NCI-H2107 treated with DMSO at 0.1 percent for 48 hours (cell line): ENCODE measurements around the gene ZNRF1.

ENCODE experiments used
- DNase-seq: peaks from one replicate; lab custom pipeline; 2025; ENCODE audit not compliant: unreplicated experiment; lab: John Stamatoyannopoulos, UW

The ZNRF1 gene

DNA sequence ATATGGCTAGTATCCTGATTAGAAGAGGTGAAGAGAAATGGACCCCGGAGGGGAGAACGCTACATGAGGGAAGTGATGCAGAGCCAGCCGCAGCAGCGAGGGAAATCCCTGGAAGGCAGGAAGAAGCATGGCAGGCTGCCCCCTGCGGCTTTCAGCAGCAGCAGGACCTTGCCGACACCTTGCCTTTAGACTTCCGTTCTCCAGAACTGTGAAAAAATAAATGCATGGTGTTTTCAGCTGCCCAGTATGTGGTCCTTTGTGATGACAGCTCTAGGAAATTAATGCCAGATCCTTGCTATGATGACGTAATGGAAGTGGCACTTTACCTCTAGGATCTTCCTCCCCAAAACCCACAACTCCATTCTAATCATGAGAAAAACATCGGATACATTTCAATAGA, 139.8 kb downstream of the ZNRF1 start:
- peak; percentile 47 for DNase-seq

DNA sequence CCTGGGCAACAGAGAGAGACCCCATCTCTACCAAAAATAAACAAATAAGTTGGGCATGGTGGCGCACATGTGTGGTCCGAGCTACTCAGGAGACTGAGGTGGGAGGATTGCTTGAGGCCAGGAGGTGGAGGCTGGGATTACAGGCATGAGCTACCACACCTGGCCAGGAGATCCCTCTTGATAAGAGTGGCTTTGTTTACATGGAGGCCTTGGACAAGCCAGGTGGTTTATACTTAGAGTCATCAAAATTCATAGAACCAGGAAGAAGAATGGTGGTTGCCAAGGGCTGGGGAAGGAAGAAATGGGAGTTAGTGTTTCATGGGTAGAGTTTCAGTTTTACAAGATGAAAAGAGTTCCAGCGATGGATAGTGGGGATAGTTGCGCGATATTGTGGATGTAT, 140.7 kb downstream of the ZNRF1 start:
- no peak for DNase-seq

DNA sequence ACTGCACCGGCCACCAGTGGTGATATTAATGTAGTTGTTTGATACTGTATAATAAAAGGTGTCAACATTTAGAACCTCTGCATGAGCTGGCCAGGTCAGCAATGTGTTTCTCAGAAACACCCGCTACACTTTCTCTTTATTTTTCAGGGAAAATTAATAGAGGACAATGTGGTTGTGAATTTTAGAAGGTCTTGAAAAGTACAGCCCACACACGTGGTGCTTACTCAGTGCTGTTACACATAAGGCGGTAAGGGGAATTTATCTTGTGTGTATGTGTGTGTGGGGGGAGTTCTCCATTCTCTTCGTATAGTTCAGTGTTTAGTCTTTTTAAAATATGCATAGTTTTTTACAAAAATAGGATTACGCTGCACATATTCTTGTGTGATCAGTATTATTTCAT, 145.1 kb downstream of the ZNRF1 start:
- no peak for DNase-seq

DNA sequence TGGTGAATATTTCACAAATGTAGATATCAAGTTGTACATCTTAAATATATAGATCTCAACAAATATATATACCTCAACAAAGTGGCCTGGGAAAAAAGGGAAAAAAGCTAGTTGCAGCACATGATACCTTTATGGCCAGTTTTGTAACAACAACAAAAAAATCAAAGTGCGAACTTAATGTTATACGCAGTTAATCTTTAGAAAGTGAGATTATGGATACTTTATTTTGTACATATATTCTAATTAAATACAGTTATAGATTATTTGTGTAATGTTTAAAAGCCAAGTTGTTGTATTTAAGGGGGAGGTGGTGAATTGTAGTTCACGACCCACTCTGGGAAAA, 149.1 kb downstream of the ZNRF1 start:
- DNase-seq: no peak

DNA sequence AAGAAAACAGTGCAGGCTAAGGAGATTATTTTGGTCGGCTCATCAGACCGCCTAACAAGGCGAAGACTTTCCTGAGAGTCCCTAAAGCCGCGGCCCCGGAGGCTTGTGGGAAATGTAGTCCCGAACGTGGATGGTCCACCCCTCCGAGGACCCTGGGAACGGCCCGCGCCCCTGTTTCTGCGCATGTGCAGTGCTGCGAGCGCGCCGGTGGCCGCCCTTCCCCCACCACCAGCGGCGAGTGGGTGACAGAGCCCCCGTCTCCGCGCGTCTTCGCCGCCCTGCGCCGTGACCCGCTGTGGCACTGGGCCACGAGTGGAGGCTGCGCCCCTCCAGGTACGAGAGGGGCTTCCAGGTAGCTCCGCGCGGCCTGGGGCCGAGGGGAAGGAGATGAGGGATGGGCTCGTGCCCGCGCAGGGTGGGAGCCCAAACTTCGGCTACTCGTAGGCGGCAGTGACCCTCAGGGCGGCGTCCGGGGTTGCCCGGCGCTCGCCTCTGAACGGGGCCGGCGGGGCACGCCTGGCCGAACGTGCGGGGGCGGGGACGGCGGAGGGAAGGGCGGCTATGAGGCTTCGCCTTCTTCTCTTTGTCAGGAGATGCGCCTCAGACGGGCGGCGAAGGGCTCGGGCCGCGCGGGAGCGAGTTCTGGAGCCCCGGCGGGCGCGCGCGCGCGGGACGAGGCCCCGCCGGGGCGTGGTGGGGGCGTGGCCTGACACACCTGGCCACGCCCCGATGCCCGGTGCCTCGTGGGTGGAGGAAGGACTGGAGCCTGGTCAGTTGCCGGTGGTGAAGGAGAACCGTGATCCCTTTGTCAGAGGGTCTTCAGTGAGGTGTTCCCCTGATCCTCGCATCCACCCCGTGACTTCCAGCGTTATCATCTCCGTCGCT, 149.7 kb downstream of the ZNRF1 start, which contains the start of gene ZFP1:
Gene ZFP1 (plus strand): TSS at position 214 of the 885 bp plus-strand sequence. CDS start 4,428 bp downstream, outside the sequence.
- peak; percentile 82 for DNase-seq

DNA sequence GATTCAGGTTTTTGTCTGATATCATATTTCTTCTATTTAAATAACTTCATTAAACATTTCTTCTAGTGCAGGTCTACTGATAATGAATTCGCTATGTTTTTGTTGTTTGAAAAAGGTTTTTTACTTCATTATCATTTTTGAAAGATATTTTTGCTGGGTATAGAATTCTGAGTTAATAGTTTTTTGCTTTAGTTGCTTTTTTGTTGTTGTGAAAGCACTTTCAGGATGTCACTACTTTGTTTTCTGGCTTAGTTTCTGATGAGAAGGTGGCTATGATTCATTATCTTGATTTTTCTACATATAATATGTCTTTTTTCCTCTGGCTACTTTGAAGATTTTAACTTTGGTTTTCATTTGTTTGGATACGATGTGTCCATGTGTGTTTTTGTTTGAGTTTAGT, 153.0 kb downstream of the ZNRF1 start:
- DNase-seq: no peak

DNA sequence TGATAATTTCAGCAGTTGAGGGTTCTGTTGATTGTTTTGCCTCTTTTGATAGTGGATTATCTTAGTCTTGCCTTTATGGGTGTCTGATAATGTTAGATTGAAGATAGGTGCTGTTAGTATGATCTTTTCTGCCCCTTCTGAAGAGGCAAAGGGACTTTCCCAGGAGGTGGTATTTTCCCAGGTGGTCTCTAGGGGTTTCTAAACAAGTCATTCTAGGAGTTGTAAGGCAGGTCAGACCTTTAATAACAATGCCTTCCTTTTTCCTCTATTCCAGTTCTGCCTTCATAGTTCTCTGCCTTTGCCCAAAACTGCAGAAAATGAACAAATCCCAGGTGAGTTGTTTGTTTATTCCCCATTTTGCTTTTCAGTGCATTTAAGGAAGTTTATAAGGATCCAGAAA, 153.8 kb downstream of the ZNRF1 start:
- no peak for DNase-seq

DNA sequence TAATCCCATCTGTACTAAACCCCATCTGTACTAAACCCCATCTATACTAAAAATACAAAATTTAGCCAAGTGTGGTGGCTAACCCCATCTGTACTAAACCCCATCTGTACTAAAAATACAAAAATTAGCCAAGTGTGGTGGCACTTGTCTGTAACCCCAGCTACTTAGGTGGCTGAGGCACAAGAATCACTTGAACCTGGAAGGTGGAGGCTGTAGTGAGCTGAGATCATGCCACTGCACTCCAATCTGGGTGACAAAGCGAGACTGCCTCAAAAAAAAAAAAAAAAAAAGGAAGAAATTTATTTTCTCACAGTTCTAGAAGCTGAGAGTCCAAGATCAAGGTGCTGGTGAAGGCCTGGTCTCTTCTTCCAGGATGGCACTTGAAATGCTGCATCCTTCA, 161.6 kb downstream of the ZNRF1 start:
- no peak for DNase-seq
